GM12878 (cell line): ENCODE measurements around the gene WWTR1. TPM values are rescaled to one million over a fixed set of nuclear protein-coding genes. Genes with fewer than 3 reads are reported as not detected.

Source experiments
- GABPA ChIP-seq: IDR thresholded peaks from 2 replicates; pipeline ENCODE4 v1.6.1; 2014; ENCODE audit warnings: antibody characterized with exemption, low read depth, mild to moderate bottlenecking, inconsistent platforms
- HDAC2 ChIP-seq: fragments of 200-600 bp; sonication (generic); IDR thresholded peaks from 2 replicates; pipeline ENCODE4 v1.6.1; 2017
- MEF2A ChIP-seq: IDR thresholded peaks from 2 replicates; pipeline ENCODE4 v1.6.1; 2011; ENCODE audit warnings: low read depth, mild to moderate bottlenecking, low read length, moderate library complexity; ENCODE audit not compliant: insufficient read depth
- MTA3 ChIP-seq: IDR thresholded peaks from 2 replicates; pipeline ENCODE4 v1.6.1; 2012; ENCODE audit warnings: low read length, inconsistent platforms, borderline replicate concordance
- RELB ChIP-seq: fragments of 450-650 bp; IDR thresholded peaks from 2 replicates; pipeline ENCODE4 v1.6.1; 2017; ENCODE audit warnings: low read depth, mild to moderate bottlenecking, moderate library complexity
- SUPT20H ChIP-seq: IDR thresholded peaks from 2 replicates; pipeline ENCODE4 v1.6.1; 2011; ENCODE audit warnings: low read depth, mild to moderate bottlenecking, low read length, moderate library complexity, borderline replicate concordance; ENCODE audit not compliant: control insufficient read depth
- ZBTB11 ChIP-seq: fragments of 450-650 bp; formaldehyde crosslinking; IDR thresholded peaks from 2 replicates; pipeline ENCODE4 v1.5.0; 2022; ENCODE audit warnings: mild to moderate bottlenecking, missing genetic modification characterization
- ZBTB4 ChIP-seq: fragments of 450-650 bp; formaldehyde crosslinking; IDR thresholded peaks from 2 replicates; pipeline ENCODE4 v1.4.0; 2022; ENCODE audit warnings: mild to moderate bottlenecking, moderate library complexity
- ZBTB40 ChIP-seq: fragments of 450-650 bp; IDR thresholded peaks from 2 replicates; pipeline ENCODE4 v1.6.1; 2016; ENCODE audit warnings: mild to moderate bottlenecking, moderate library complexity, borderline replicate concordance
- ZNF384 ChIP-seq: IDR thresholded peaks from 2 replicates; pipeline ENCODE4 v1.6.1; 2012; ENCODE audit warnings: low read depth, mild to moderate bottlenecking, low read length, improper control_type of control experiment, borderline replicate concordance
- polyA plus RNA-seq, 11 experiments: library from polyadenylated mRNA; depleted of rRNA in 4 of 11; unstranded in 6 of 11; stranded (reverse) in 5 of 11; fragments of >200 nt; fragmentation: Nextera tagmentation in 4 of 11; fragmentation: Illumina TruSeq in 1 of 11; extraction: Ambion mirVana in 4 of 11; extraction: Trizol in 1 of 11; gene quantifications; 1 replicate in 1 of 11; 2 replicates in 10 of 11; pipeline versions ENCODE4 v1.2.1 to v1.2.3, GENCODE V29; 2011 to 2016; ENCODE audit warnings: inconsistent platforms in 2 of 11, missing spikeins in 2 of 11, low read depth in 1 of 11
- total RNA-seq, 4 experiments: library from RNA; depleted of rRNA in 3 of 4; stranded (reverse); fragments of >200 nt in 3 of 4; fragmentation: Illumina TruSeq in 1 of 4; extraction: Trizol in 1 of 4; gene quantifications; 2 replicates each; pipeline versions ENCODE4 v1.2.1 to v1.2.3, GENCODE V29; 2013 to 2021

Gene WWTR1
- total and polyA plus RNA-seq, 10 of the 15 experiments (the other 5 are each of a cell fraction or from before 2014, with no cell fraction given) = 2.5 to 18.5 (median 5.8) TPM

- TF ChIP-seq ZBTB11 (no peak), HDAC2 (no peak), MTA3 (no peak), ZNF384 (no peak), ZBTB40 (no peak), SUPT20H (no peak), GABPA (no peak), RELB (no peak), MEF2A (no peak), ZBTB4 (CRISPR knock-in tag) (no peak)
These were observed 123.7 kb downstream of the WWTR1 start (continued) for GRCh38 chr3:149534082-149534481.
